ENCODE data around the gene AK5. TPM values are rescaled to one million over a fixed set of nuclear protein-coding genes. Genes with fewer than 3 reads are reported as not detected.

Gene AK5
- total and polyA plus RNA-seq, 2 experiments from 2014 or later = 8.8 to 12.2 TPM

DNA sequence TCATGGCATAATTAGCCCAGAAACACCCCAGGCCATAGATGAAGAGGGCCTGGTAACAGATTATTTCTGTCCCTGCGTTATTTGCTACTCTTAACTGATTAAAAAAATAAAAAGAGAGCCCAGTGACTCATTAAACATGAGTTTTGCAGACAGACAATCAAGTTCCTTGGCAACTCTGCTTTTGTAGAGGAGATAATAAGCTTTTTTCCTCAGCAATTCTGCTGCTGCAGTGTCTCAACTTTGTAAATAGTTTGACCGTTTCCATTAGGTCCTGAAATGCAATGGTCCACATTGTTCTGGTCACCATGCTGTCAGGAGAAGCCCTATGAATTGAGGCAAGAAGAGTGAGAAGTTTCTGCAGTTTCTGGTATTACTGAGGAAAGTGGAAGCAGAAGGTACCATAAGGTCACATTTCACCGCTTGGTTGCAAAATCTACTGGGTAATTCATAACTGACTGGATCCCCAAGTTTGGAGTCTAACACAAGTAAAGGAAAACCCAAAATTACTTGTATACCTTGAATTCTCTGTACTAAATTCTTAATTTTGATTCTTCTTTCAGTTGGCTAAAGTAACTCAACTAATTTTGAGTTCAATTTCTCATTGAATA lies 261.1 kb downstream of the AK5 start:
- Histone ChIP-seq H3K4me3 (no peak overlapping the region), H3K9me2 (ENCODE audit: insufficient read depth) (no peaks in the 10 kb centered on the region), H3K27me3 (ENCODE audit: insufficient read depth) (no peaks in the 10 kb centered on the region), H4K20me1 (replicated peaks; ENCODE audit: insufficient read depth) (no peaks in the 10 kb centered on the region), H3K79me2 (replicated peaks; ENCODE audit: insufficient read depth) (no peaks in the 10 kb centered on the region), H3K27ac (ENCODE audit: low read depth) (no peak overlapping the region), H3K4me1 (ENCODE audit: insufficient read depth) (no peaks in the 10 kb centered on the region), H2AFZ (no peak overlapping the region), H3K4me2 (no peak overlapping the region), H3K36me3 (ENCODE audit: insufficient read depth) (no peaks in the 10 kb centered on the region), H3F3A (replicated peaks; ENCODE audit: low read depth) (no peaks in the 10 kb centered on the region)
- ATAC-seq (no peak), DNase-seq (ENCODE audit: low spot score) (no peak)
- TF ChIP-seq ZNF114 (CRISPR knock-in tag; IDR thresholded peaks at IDR 0.05) (no peak), EZH2phosphoT487 (IDR thresholded peaks at IDR 0.05; ENCODE audit: unreplicated experiment) (no peak)
- Mint-ChIP-seq H3K27me3 (ENCODE audit: insufficient read depth, low read depth, poor library complexity) (peaks cover 12% of the 10 kb centered on the region), H3K4me1 (peaks cover 12% of the 10 kb centered on the region), H3K36me3 (ENCODE audit: low read depth) (no peaks in the 10 kb centered on the region), H3K27ac (no peak overlapping the region), H3K9me3 (no peaks in the 10 kb centered on the region), H3K4me3 (no peak overlapping the region)

DNA sequence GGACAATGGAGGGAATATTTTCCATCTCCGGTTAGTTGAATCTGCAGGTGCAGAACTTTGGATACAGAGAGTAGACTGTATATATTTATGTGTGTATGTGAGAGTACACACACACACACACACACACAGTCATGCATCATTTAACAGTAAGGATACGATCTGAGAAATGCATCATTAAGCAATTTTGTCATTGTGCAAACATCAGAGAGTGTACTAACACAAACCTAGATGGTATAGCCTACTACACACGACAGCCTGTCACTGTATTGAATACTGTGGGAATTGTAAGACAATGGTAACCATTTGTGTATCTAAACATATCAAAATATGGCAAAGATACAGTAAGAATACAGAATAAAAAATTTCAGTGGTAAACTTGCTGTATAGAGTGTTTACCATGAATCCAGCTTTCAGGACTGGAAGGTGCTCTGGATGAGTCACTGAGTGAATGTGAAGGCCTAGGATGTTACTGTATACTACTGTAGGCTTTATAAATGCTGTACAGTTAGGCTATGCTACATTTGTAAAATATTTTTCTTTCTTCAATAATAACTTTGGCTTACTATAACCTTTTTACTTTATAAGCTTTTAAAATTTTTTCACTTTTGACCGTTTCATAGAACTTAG lies 262.1 kb downstream of the AK5 start:
- H3K4me1 ChIP-seq (ENCODE audit: insufficient read depth) = no peaks in the 10 kb centered on the region
- H3K9me2 ChIP-seq (ENCODE audit: insufficient read depth) = no peaks in the 10 kb centered on the region
- no peak overlapping the region for H3K27ac ChIP-seq (ENCODE audit: low read depth)
- H3F3A ChIP-seq (replicated peaks; ENCODE audit: low read depth) = no peaks in the 10 kb centered on the region
- H3K4me2 ChIP-seq = no peak overlapping the region
- Mint-ChIP-seq H3K4me1 (peaks cover 12% of the 10 kb centered on the region), H3K36me3 (ENCODE audit: low read depth) (no peaks in the 10 kb centered on the region), H3K4me3 (no peak overlapping the region), H3K27me3 (ENCODE audit: insufficient read depth, low read depth, poor library complexity) (peaks cover 12% of the 10 kb centered on the region), H3K9me3 (no peaks in the 10 kb centered on the region), H3K27ac (no peak overlapping the region)
- DNase-seq (ENCODE audit: low spot score) (no peak), ATAC-seq (no peak)
- no peaks in the 10 kb centered on the region for H3K36me3 ChIP-seq (ENCODE audit: insufficient read depth)
- no peaks in the 10 kb centered on the region for H3K27me3 ChIP-seq (ENCODE audit: insufficient read depth)
- H4K20me1 ChIP-seq (replicated peaks; ENCODE audit: insufficient read depth) = no peaks in the 10 kb centered on the region
- H3K4me3 ChIP-seq = no peak overlapping the region
- H2AFZ ChIP-seq = no peak overlapping the region
- H3K79me2 ChIP-seq (replicated peaks; ENCODE audit: insufficient read depth) = no peaks in the 10 kb centered on the region
- TF ChIP-seq JUNB (IDR thresholded peaks at IDR 0.05; ENCODE audit: unreplicated experiment) (no peak), EZH2phosphoT487 (IDR thresholded peaks at IDR 0.05; ENCODE audit: unreplicated experiment) (no peak), NANOG (IDR thresholded peaks at IDR 0.05; ENCODE audit: borderline replicate concordance) (no peak), ZNF114 (CRISPR knock-in tag; IDR thresholded peaks at IDR 0.05) (no peak), EZH2 (IDR thresholded peaks at IDR 0.05; ENCODE audit: low read depth, unreplicated experiment) (no peak), ZNF331 (CRISPR knock-in tag; IDR thresholded peaks at IDR 0.05; ENCODE audit: low read depth) (no peak), CREB1 (CRISPR knock-in tag; IDR thresholded peaks at IDR 0.05; ENCODE audit: low read depth) (no peak)
- TF ChIP-seq, protein P1, sequence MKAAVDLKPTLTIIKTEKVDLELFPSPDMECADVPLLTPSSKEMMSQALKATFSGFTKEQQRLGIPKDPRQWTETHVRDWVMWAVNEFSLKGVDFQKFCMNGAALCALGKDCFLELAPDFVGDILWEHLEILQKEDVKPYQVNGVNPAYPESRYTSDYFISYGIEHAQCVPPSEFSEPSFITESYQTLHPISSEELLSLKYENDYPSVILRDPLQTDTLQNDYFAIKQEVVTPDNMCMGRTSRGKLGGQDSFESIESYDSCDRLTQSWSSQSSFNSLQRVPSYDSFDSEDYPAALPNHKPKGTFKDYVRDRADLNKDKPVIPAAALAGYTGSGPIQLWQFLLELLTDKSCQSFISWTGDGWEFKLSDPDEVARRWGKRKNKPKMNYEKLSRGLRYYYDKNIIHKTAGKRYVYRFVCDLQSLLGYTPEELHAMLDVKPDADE (IDR thresholded peaks at IDR 0.05) = no peak
- TF ChIP-seq, protein P2, sequence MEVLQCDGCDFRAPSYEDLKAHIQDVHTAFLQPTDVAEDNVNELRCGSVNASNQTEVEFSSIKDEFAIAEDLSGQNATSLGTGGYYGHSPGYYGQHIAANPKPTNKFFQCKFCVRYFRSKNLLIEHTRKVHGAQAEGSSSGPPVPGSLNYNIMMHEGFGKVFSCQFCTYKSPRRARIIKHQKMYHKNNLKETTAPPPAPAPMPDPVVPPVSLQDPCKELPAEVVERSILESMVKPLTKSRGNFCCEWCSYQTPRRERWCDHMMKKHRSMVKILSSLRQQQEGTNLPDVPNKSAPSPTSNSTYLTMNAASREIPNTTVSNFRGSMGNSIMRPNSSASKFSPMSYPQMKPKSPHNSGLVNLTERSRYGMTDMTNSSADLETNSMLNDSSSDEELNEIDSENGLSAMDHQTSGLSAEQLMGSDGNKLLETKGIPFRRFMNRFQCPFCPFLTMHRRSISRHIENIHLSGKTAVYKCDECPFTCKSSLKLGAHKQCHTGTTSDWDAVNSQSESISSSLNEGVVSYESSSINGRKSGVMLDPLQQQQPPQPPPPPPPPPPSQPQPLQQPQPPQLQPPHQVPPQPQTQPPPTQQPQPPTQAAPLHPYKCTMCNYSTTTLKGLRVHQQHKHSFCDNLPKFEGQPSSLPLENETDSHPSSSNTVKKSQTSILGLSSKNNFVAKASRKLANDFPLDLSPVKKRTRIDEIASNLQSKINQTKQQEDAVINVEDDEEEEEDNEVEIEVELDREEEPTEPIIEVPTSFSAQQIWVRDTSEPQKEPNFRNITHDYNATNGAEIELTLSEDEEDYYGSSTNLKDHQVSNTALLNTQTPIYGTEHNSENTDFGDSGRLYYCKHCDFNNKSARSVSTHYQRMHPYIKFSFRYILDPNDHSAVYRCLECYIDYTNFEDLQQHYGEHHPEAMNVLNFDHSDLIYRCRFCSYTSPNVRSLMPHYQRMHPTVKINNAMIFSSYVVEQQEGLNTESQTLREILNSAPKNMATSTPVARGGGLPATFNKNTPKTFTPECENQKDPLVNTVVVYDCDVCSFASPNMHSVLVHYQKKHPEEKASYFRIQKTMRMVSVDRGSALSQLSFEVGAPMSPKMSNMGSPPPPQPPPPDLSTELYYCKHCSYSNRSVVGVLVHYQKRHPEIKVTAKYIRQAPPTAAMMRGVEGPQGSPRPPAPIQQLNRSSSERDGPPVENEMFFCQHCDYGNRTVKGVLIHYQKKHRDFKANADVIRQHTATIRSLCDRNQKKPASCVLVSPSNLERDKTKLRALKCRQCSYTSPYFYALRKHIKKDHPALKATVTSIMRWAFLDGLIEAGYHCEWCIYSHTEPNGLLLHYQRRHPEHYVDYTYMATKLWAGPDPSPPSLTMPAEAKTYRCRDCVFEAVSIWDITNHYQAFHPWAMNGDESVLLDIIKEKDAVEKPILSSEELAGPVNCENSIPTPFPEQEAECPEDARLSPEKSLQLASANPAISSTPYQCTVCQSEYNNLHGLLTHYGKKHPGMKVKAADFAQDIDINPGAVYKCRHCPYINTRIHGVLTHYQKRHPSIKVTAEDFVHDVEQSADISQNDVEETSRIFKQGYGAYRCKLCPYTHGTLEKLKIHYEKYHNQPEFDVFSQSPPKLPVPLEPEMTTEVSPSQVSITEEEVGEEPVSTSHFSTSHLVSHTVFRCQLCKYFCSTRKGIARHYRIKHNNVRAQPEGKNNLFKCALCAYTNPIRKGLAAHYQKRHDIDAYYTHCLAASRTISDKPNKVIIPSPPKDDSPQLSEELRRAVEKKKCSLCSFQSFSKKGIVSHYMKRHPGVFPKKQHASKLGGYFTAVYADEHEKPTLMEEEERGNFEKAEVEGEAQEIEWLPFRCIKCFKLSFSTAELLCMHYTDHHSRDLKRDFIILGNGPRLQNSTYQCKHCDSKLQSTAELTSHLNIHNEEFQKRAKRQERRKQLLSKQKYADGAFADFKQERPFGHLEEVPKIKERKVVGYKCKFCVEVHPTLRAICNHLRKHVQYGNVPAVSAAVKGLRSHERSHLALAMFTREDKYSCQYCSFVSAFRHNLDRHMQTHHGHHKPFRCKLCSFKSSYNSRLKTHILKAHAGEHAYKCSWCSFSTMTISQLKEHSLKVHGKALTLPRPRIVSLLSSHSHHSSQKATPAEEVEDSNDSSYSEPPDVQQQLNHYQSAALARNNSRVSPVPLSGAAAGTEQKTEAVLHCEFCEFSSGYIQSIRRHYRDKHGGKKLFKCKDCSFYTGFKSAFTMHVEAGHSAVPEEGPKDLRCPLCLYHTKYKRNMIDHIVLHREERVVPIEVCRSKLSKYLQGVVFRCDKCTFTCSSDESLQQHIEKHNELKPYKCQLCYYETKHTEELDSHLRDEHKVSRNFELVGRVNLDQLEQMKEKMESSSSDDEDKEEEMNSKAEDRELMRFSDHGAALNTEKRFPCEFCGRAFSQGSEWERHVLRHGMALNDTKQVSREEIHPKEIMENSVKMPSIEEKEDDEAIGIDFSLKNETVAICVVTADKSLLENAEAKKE (CRISPR knock-in tag; IDR thresholded peaks at IDR 0.05) = no peak
- TF ChIP-seq, protein P3, sequence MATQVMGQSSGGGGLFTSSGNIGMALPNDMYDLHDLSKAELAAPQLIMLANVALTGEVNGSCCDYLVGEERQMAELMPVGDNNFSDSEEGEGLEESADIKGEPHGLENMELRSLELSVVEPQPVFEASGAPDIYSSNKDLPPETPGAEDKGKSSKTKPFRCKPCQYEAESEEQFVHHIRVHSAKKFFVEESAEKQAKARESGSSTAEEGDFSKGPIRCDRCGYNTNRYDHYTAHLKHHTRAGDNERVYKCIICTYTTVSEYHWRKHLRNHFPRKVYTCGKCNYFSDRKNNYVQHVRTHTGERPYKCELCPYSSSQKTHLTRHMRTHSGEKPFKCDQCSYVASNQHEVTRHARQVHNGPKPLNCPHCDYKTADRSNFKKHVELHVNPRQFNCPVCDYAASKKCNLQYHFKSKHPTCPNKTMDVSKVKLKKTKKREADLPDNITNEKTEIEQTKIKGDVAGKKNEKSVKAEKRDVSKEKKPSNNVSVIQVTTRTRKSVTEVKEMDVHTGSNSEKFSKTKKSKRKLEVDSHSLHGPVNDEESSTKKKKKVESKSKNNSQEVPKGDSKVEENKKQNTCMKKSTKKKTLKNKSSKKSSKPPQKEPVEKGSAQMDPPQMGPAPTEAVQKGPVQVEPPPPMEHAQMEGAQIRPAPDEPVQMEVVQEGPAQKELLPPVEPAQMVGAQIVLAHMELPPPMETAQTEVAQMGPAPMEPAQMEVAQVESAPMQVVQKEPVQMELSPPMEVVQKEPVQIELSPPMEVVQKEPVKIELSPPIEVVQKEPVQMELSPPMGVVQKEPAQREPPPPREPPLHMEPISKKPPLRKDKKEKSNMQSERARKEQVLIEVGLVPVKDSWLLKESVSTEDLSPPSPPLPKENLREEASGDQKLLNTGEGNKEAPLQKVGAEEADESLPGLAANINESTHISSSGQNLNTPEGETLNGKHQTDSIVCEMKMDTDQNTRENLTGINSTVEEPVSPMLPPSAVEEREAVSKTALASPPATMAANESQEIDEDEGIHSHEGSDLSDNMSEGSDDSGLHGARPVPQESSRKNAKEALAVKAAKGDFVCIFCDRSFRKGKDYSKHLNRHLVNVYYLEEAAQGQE (IDR thresholded peaks at IDR 0.05; ENCODE audit: unreplicated experiment) = no peak

Data from GM23338 (cell line).